OCI-LY3 (cell line): ENCODE data around the gene CCDC170.

ENCODE experiments used
- H2AFZ ChIP-seq: fragments of 200-600, 300-600 bp; shearing (Covaris generic); 2 replicates; pipeline ENCODE4 v1.6.0; 2014; ENCODE audit warnings: antibody characterized with exemption, low read depth, low read length
- H3K27ac ChIP-seq: fragments of 200-600, 300-600 bp; sonication (generic); 2 replicates; pipeline ENCODE4 v1.5.1; 2014; ENCODE audit warnings: mild to moderate bottlenecking, low read length, moderate library complexity, mixed read lengths
- H3K27me3 ChIP-seq: fragments of 200-600, 300-600 bp; sonication (generic); 2 replicates; pipeline ENCODE4 v1.6.1; 2014; ENCODE audit warnings: low read depth, low read length, mixed read lengths
- H3K36me3 ChIP-seq: fragments of 200-600, 300-600 bp; sonication (generic); replicated peaks from 2 replicates; pipeline ENCODE3; 2014; ENCODE audit warnings: low read depth, low read length, mixed read lengths
- H3K4me1 ChIP-seq: fragments of 300-600, 200-600 bp; sonication (generic); 2 replicates; pipeline ENCODE4 v1.6.1; 2014; ENCODE audit warnings: low read length, mixed read lengths
- H3K4me2 ChIP-seq: fragments of 200-600, 300-600 bp; sonication (generic); 2 replicates; pipeline ENCODE4 v1.6.1; 2014; ENCODE audit warnings: low read length, mixed read lengths
- H3K4me3 ChIP-seq: fragments of 300-600, 200-600 bp; sonication (generic); 2 replicates; pipeline ENCODE4 v1.5.1; 2014; ENCODE audit warnings: antibody characterized with exemption, mild to moderate bottlenecking, low read length, moderate library complexity
- H3K79me2 ChIP-seq: fragments of 300-600, 200-600 bp; shearing (Covaris generic); 2 replicates; pipeline ENCODE4 v1.6.1; 2014; ENCODE audit warnings: mild to moderate bottlenecking, low read length, mixed read lengths
- H3K9ac ChIP-seq: fragments of 300-600, 200-600 bp; shearing (Covaris generic); 2 replicates; pipeline ENCODE4 v1.6.0; 2014; ENCODE audit warnings: mild to moderate bottlenecking, low read length, moderate library complexity
- H3K9me3 ChIP-seq: fragments of 200-600, 300-600 bp; shearing (Covaris generic); 2 replicates; pipeline ENCODE4 v1.6.1; 2014; ENCODE audit warnings: low read length, mixed read lengths; ENCODE audit not compliant: insufficient read depth
- H4K20me1 ChIP-seq: fragments of 200-600, 300-600 bp; sonication (generic); 2 replicates; pipeline ENCODE4 v1.6.1; 2016; ENCODE audit warnings: low read length, mixed read lengths; ENCODE audit not compliant: insufficient read depth
- CTCF ChIP-seq: fragments of 200-600, 300-600 bp; sonication (generic); IDR thresholded peaks from 2 replicates; pipeline ENCODE4 v1.5.1; 2014; ENCODE audit warnings: antibody characterized with exemption, low read length, low read depth
- EZH2phosphoT487 ChIP-seq: fragments of 200-600 bp; shearing (Covaris generic); IDR thresholded peaks from 2 replicates; pipeline ENCODE4 v1.6.1; 2018; ENCODE audit warnings: antibody characterized with exemption, mixed run types, low read depth

The CCDC170 gene

GRCh38 chr6:151629791-151630190 lies 136.0 kb downstream of the CCDC170 start:
- TF ChIP-seq EZH2phosphoT487 (no peak), CTCF (no peak)
- peaks cover 10% of the 10 kb centered on the region for H3K4me1 ChIP-seq
- no peaks in the 10 kb centered on the region for H3K36me3 ChIP-seq

DNA sequence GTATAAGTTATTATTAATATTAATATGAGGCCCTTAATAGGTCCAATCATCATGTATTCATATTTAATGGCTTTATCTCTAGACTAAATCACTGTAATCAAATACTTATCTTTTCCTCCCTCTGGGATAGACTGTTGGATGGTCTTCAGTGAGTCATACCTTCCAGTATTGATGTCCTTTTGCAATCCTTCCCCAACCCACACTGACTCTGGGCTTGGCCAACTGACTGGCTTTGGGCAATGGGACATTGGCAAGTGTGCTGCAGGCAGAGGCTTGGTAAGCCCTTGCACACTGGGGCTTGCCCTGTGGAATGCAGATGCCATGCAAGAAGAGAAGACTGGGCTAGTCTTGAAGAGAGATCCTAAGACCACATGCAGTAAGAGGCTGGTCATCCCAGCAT lies 136.6 kb downstream of the CCDC170 start:
- Histone ChIP-seq H2AFZ (no peak overlapping the region), H3K27me3 (no peaks in the 10 kb centered on the region), H4K20me1 (no peaks in the 10 kb centered on the region), H3K4me2 (no peak overlapping the region), H3K79me2 (no peaks in the 10 kb centered on the region), H3K36me3 (no peaks in the 10 kb centered on the region), H3K9ac (no peak overlapping the region), H3K27ac (no peak overlapping the region), H3K4me3 (no peak overlapping the region), H3K9me3 (no peaks in the 10 kb centered on the region), H3K4me1 (peaks cover 10% of the 10 kb centered on the region)
- TF ChIP-seq EZH2phosphoT487 (no peak), CTCF (no peak)

More at GRCh38 chr6:151629791-151630190, 136.0 kb downstream of the CCDC170 start:
- Histone ChIP-seq H3K9me3 (no peaks in the 10 kb centered on the region), H3K4me2 (no peak overlapping the region), H2AFZ (no peak overlapping the region), H3K9ac (no peak overlapping the region), H3K4me3 (no peak overlapping the region), H4K20me1 (no peaks in the 10 kb centered on the region), H3K27ac (no peak overlapping the region), H3K27me3 (no peaks in the 10 kb centered on the region), H3K79me2 (no peaks in the 10 kb centered on the region)

GRCh38 chr6:151630991-151631655 lies 137.3 kb downstream of the CCDC170 start:
- no peaks in the 10 kb centered on the region for H3K9me3 ChIP-seq
- TF ChIP-seq CTCF (no peak), EZH2phosphoT487 (no peak)
- H4K20me1 ChIP-seq = no peaks in the 10 kb centered on the region
- H3K9ac ChIP-seq = no peak overlapping the region
- peaks cover 10% of the 10 kb centered on the region for H3K4me1 ChIP-seq
- H3K79me2 ChIP-seq = no peaks in the 10 kb centered on the region
- H3K27ac ChIP-seq = no peak overlapping the region
- no peak overlapping the region for H3K4me2 ChIP-seq
- no peaks in the 10 kb centered on the region for H3K27me3 ChIP-seq
- H2AFZ ChIP-seq = no peak overlapping the region
- no peak overlapping the region for H3K4me3 ChIP-seq
- H3K36me3 ChIP-seq = no peaks in the 10 kb centered on the region

GRCh38 chr6:151632415-151632987 lies 138.7 kb downstream of the CCDC170 start:
- peaks cover 9% of the 10 kb centered on the region for H3K4me1 ChIP-seq
- H3K9ac ChIP-seq = no peak overlapping the region
- H3K4me2 ChIP-seq = no peak overlapping the region
- no peak overlapping the region for H3K27ac ChIP-seq
- H3K79me2 ChIP-seq = no peaks in the 10 kb centered on the region
- H4K20me1 ChIP-seq = no peaks in the 10 kb centered on the region
- no peaks in the 10 kb centered on the region for H3K9me3 ChIP-seq
- H3K27me3 ChIP-seq = no peaks in the 10 kb centered on the region
- TF ChIP-seq CTCF = no peak
- TF ChIP-seq EZH2phosphoT487 = no peak
- no peak overlapping the region for H2AFZ ChIP-seq
- no peak overlapping the region for H3K4me3 ChIP-seq
- H3K36me3 ChIP-seq = no peaks in the 10 kb centered on the region
